ENCODE results near the gene C1orf35. TPM values are rescaled to one million over a fixed set of nuclear protein-coding genes. Genes with fewer than 3 reads are reported as not detected.

Gene C1orf35
- total and polyA plus RNA-seq, 9 donors: 11.8 to 15.1 (median 13.5) TPM

DNA sequence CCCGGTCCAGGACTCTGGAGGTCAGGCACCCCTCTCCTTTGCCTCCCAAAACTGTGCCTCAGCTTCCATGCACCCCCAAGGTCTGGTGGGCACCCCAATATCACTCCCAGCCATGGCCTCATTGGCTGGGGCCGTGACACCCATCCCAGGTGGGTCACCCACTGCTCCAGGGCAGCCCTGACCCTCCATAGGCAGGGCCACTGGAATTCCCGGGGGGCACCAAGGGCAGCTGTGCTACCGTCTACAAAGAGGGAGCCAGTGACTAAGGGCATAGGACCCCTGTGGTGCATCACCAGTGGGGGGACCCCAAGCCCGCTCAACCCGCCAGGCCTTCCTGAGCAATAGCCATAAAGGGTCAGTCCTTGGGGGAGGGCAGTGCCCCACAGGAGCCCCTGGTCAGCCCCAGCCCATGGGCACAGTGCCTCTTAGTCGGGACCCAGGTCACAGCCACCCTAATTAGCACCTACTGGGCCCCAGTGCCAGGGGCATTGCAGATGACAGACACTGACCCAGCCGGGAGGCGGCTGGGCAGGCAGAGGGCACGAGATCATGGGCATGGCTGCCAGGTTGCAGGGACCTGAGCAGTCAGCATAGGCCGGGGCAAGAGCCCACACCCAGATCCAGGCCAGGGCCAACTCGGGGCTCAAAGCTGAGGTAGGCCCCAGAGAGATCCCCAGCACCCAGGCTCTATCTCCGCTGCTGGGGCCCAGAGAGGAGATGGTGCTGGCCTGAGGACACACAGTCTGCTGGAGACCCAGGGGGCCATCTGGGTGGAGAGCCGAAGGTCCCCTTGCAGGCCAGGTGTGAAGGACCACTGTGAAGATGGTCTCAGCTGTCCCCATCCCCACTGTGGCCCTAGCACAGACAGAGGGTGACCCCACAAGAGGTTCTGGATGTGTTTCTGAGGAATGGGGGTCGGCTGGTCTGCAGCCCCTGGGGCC, 39.6 kb downstream of the C1orf35 start:
- H3K9me3 ChIP-seq (replicated peaks; ENCODE audit: control insufficient read depth, low read depth, low read length): no peaks in the 10 kb centered on the region
- H3K36me3 ChIP-seq (ENCODE audit: control insufficient read depth, insufficient read depth, low read length): no peaks in the 10 kb centered on the region
- WGBS (ENCODE audit: insufficient coverage): 79% methylated on average over 13 of the region's 15 CpGs
- H3K4me3 ChIP-seq (ENCODE audit: low read length): no peak overlapping the region
- DNase-seq: no peak
- H3K27ac ChIP-seq (ENCODE audit: low read length): no peak overlapping the region
- peaks cover 12% of the 10 kb centered on the region for H3K4me1 ChIP-seq (ENCODE audit: control insufficient read depth, insufficient read depth, low read length)
- H3K27me3 ChIP-seq (ENCODE audit: control insufficient read depth, insufficient read depth, low read length): peaks cover 69% of the 10 kb centered on the region

DNA sequence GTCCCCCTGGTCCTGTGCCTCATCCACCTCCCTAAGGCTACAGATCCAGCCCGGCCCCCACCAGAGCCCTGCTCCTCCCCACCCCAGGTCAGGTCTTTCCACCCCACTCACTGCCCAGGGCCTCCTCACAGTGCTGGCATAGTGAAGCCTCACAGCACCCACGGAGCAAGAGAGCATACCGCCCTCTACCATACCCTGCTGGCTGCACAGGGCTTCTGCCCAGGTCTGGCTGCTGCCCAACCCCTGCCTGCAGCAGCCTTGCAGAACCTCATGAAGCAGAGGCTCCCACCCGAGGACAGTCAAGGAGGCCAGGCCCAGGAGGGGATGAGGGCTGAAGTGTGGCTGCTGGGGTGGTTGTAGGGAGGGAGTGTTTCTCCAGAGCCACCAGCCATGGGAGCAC, 40.3 kb downstream of the C1orf35 start:
- Histone ChIP-seq H3K4me3 (ENCODE audit: low read length) (no peak overlapping the region), H3K27me3 (ENCODE audit: control insufficient read depth, insufficient read depth, low read length) (peaks cover 75% of the 10 kb centered on the region), H3K27ac (ENCODE audit: low read length) (no peak overlapping the region), H3K36me3 (ENCODE audit: control insufficient read depth, insufficient read depth, low read length) (no peaks in the 10 kb centered on the region), H3K4me1 (ENCODE audit: control insufficient read depth, insufficient read depth, low read length) (peaks cover 12% of the 10 kb centered on the region), H3K9me3 (replicated peaks; ENCODE audit: control insufficient read depth, low read depth, low read length) (no peaks in the 10 kb centered on the region)
- WGBS (ENCODE audit: insufficient coverage): 45% methylated on average over 2 of the region's 4 CpGs
- no peak for DNase-seq

DNA sequence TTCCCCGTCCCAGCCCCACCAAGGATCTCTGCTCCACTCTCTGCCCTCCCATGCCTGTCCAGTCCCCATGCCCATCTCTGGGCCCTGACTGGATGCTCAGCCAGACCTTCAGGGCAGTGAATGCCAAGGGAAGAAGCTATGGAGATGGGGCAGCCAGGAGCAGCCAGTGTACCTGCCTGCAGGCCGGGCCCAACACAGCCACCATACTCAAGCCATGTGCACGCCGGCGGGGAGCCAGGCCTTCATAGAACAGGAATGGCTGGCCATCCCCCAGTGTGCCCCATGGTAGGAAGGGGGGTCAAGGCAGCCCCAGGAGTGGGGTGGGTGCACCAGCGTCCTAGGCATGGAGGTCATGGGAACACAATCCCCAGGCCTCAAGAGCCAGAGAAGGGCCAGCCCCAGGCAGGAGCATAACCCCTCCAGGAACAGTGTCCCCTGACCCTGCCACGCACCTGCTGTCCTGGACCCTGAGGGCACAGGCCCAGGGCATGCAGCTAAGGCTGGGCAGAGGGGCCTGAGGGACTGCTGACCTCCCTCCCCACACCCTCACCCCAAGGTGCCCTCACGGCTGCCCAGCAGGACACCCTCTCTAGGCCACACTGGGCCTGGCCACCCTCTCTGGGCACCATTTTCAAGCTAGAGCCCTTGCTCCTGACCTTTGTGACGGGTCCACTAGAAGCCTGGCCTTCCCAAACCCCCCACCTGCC, 40.9 kb downstream of the C1orf35 start:
- WGBS (ENCODE audit: insufficient coverage): 89% methylated on average over 5 of the region's 9 CpGs
- Histone ChIP-seq H3K36me3 (ENCODE audit: control insufficient read depth, insufficient read depth, low read length) (no peaks in the 10 kb centered on the region), H3K4me1 (ENCODE audit: control insufficient read depth, insufficient read depth, low read length) (peaks cover 12% of the 10 kb centered on the region), H3K4me3 (ENCODE audit: low read length) (no peak overlapping the region), H3K27me3 (ENCODE audit: control insufficient read depth, insufficient read depth, low read length) (peaks cover 77% of the 10 kb centered on the region), H3K27ac (ENCODE audit: low read length) (no peak overlapping the region), H3K9me3 (replicated peaks; ENCODE audit: control insufficient read depth, low read depth, low read length) (no peaks in the 10 kb centered on the region)
- no peak for DNase-seq

DNA sequence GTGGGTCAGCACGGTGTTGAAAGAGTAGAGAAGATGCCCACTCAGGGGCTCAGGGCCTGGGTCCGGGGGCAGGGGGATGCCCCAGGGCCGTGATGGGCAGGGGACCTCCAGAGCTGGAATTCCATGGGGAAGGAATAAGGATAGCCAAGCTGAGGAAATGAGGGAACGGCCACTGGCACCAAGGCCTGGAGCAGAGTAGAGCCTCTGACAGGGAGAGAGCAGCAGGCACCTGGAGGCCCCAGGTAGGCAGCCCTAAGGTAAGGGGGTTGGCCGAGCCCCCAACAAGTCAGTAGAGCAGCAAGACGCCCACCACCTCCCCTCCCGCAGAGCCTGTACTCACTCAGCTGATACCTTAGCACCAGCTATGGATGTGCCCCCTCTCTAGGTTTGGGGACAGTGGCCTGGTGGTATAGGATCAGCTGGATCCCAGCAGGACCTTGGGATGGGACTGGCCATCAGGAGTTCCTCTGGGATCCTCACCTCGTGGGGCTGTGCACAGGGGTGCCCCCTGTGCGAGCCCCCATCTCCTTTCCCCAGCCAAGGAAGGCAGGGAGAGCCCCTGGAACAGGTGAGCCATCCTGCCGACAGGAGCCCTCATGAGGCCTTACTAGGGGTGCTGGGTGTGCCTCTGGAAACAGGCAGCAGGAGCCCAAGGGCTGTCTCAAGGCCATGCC, 41.6 kb downstream of the C1orf35 start:
- 67% methylated on average over 5 of the region's 10 CpGs for WGBS (ENCODE audit: insufficient coverage)
- Histone ChIP-seq H3K27ac (ENCODE audit: low read length) (no peak overlapping the region), H3K9me3 (replicated peaks; ENCODE audit: control insufficient read depth, low read depth, low read length) (no peaks in the 10 kb centered on the region)

DNA sequence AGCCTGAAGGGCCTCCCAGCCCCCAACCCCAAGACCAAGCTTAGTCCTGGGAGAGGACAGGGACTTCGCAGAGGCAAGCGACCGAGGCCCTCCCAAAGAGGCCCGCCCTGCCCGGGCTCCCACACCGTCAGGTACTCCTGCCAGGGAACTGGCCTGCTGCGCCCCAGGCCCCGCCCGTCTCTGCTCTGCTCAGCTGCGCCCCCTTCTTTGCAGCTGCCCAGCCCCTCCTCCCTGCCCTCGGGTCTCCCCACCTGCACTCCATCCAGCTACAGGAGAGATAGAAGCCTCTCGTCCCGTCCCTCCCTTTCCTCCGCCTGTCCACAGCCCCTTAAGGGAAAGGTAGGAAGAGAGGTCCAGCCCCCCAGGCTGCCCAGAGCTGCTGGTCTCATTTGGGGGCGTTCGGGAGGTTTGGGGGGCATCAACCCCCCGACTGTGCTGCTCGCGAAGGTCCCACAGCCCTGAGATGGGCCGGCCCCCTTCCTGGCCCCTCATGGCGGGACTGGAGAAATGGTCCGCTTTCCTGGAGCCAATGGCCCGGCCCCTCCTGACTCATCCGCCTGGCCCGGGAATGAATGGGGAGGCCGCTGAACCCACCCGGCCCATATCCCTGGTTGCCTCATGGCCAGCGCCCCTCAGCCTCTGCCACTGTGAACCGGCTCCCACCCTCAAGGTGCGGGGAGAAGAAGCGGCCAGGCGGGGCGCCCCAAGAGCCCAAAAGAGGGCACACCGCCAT, 42.5 kb downstream of the C1orf35 start:
- no peak for DNase-seq
- 2% methylated on average over 28 of the region's 34 CpGs for WGBS (ENCODE audit: insufficient coverage)
- no peak overlapping the region for H3K27ac ChIP-seq (ENCODE audit: low read length)

More for the DNA sequence above, 41.6 kb downstream of the C1orf35 start:
- peaks cover 72% of the 10 kb centered on the region for H3K27me3 ChIP-seq (ENCODE audit: control insufficient read depth, insufficient read depth, low read length)
- H3K4me3 ChIP-seq (ENCODE audit: low read length): no peak overlapping the region
- no peak for DNase-seq
- H3K36me3 ChIP-seq (ENCODE audit: control insufficient read depth, insufficient read depth, low read length): no peaks in the 10 kb centered on the region
- peaks cover 12% of the 10 kb centered on the region for H3K4me1 ChIP-seq (ENCODE audit: control insufficient read depth, insufficient read depth, low read length)

DNA sequence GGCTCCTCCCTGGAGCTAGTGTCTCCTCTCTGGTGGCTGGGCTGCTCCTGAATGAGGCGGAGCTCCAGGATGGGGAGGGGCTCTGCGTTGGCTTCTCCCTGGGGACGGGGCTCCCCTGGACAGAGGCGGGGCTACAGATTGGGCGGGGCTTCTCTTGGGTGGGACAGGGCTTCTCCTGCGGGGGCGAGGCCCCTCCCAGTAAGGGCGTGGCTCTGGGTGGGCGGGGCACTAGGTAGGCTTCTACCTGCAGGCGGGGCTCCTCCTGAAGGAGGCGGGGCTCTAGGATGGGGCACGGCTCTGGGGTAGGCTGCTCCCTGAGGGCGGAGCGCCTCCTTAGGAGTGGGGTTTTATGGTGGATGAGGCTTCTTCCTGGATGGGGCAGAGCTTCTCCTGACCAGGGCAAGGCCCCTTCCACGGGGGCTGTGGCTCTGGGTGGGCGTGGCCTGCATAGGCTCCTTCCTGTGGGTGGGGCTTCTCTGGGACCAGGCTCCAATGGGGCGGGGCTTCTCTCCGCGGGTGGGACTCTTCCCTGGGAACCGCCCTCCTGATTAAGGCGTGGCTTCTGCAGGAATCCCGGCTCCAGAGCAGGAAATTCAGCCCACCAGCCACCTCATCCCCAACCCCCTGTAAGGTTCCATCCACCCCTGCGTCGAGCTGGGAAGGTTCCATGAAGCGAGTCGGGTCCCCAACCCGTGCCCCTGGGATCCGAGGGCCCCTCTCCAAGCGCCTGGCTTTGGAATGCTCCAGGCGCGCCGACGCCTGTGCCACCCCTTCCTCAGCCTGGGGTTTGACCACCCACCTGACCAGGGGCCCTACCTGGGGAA, 43.3 kb downstream of the C1orf35 start:
- WGBS (ENCODE audit: insufficient coverage): 0% methylated on average over 22 of the region's 33 CpGs
- H3K27ac ChIP-seq (ENCODE audit: low read length): no peak overlapping the region

More for the DNA sequence above, 42.5 kb downstream of the C1orf35 start:
- Histone ChIP-seq H3K4me3 (ENCODE audit: low read length) (no peak overlapping the region), H3K27me3 (ENCODE audit: control insufficient read depth, insufficient read depth, low read length) (peaks cover 71% of the 10 kb centered on the region), H3K4me1 (ENCODE audit: control insufficient read depth, insufficient read depth, low read length) (peaks cover 12% of the 10 kb centered on the region), H3K9me3 (replicated peaks; ENCODE audit: control insufficient read depth, low read depth, low read length) (no peaks in the 10 kb centered on the region), H3K36me3 (ENCODE audit: control insufficient read depth, insufficient read depth, low read length) (no peaks in the 10 kb centered on the region)

DNA sequence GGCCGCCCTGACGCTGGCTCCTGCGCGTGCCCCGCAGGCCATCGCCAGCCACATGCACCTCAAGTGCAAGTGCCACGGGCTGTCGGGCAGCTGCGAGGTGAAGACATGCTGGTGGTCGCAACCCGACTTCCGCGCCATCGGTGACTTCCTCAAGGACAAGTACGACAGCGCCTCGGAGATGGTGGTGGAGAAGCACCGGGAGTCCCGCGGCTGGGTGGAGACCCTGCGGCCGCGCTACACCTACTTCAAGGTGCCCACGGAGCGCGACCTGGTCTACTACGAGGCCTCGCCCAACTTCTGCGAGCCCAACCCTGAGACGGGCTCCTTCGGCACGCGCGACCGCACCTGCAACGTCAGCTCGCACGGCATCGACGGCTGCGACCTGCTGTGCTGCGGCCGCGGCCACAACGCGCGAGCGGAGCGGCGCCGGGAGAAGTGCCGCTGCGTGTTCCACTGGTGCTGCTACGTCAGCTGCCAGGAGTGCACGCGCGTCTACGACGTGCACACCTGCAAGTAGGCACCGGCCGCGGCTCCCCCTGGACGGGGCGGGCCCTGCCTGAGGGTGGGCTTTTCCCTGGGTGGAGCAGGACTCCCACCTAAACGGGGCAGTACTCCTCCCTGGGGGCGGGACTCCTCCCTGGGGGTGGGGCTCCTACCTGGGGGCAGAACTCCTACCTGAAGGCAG, 44.0 kb downstream of the C1orf35 start:
- H3K4me1 ChIP-seq (ENCODE audit: control insufficient read depth, insufficient read depth, low read length): peaks cover 12% of the 10 kb centered on the region
- H3K4me3 ChIP-seq (ENCODE audit: low read length): no peak overlapping the region
- H3K36me3 ChIP-seq (ENCODE audit: control insufficient read depth, insufficient read depth, low read length): no peaks in the 10 kb centered on the region
- no peak overlapping the region for H3K27ac ChIP-seq (ENCODE audit: low read length)
- H3K9me3 ChIP-seq (replicated peaks; ENCODE audit: control insufficient read depth, low read depth, low read length): no peaks in the 10 kb centered on the region
- H3K27me3 ChIP-seq (ENCODE audit: control insufficient read depth, insufficient read depth, low read length): peaks cover 66% of the 10 kb centered on the region
- DNase-seq: no peak
- 10% methylated on average over 66 of the region's 66 CpGs for WGBS (ENCODE audit: insufficient coverage)

More for the DNA sequence above, 43.3 kb downstream of the C1orf35 start:
- no peak for DNase-seq
- H3K36me3 ChIP-seq (ENCODE audit: control insufficient read depth, insufficient read depth, low read length): no peaks in the 10 kb centered on the region
- H3K4me3 ChIP-seq (ENCODE audit: low read length): no peak overlapping the region
- H3K27me3 ChIP-seq (ENCODE audit: control insufficient read depth, insufficient read depth, low read length): peaks cover 68% of the 10 kb centered on the region
- H3K4me1 ChIP-seq (ENCODE audit: control insufficient read depth, insufficient read depth, low read length): peaks cover 12% of the 10 kb centered on the region
- no peaks in the 10 kb centered on the region for H3K9me3 ChIP-seq (replicated peaks; ENCODE audit: control insufficient read depth, low read depth, low read length)

DNA sequence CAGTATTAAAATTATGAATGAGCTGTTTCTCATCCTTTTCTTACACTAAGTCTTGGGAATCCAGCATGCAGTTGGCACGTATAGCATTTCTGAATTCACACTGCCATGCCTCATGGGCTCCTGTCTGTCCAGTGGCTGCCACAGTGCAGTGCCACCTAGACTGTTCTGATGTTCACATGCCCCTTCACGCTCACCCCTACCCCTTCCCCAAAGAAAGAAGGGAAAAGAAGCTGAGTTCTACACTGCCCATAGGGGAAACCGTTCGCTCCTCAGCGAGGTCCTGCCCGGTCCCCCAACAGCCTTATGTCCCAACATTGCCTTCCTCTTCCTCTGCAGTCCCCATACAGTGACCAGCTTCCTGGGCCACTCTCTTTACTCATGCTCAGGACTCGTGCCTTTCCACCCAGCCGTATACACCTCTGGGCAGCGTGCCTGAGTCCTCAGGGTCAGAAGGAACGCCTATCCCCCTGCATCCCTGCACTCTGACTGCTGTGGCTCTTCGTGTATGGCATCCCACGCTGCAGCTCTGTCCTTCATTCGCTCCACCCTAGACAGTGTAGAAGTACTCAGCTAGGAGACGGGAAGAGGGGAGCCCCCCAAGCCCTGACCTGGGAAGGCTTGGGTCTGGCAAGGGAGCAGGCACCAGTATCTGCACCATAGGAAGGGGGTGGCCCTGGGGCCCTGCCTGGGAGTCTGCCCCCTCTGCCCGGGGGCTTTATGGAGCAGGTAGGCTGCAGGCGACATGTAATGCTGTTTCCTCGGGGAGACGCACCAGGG, 44.8 kb downstream of the C1orf35 start:
- no peak overlapping the region for H3K27ac ChIP-seq (ENCODE audit: low read length)

More for the DNA sequence above, 44.8 kb downstream of the C1orf35 start:
- Histone ChIP-seq H3K36me3 (ENCODE audit: control insufficient read depth, insufficient read depth, low read length) (no peaks in the 10 kb centered on the region), H3K4me1 (ENCODE audit: control insufficient read depth, insufficient read depth, low read length) (peaks cover 12% of the 10 kb centered on the region), H3K27me3 (ENCODE audit: control insufficient read depth, insufficient read depth, low read length) (peaks cover 67% of the 10 kb centered on the region), H3K9me3 (replicated peaks; ENCODE audit: control insufficient read depth, low read depth, low read length) (no peaks in the 10 kb centered on the region), H3K4me3 (ENCODE audit: low read length) (no peak overlapping the region)
- no peak for DNase-seq
- 46% methylated on average over 13 of the region's 18 CpGs for WGBS (ENCODE audit: insufficient coverage)
